Dermis microvascular lymphatic vessel endothelial cell (primary cell): ENCODE results near the gene SRSF10. TPM values are rescaled to one million over a fixed set of nuclear protein-coding genes. Genes with fewer than 3 reads are reported as not detected.
"Not testable (repeated sequence)": the region's sequence is repeated elsewhere in the genome, so short reads cannot be mapped to it uniquely, and the experiment has no call there.

ENCODE experiments used
- DNase-seq, 2 donors: peaks; one replicate each; pipeline versions ENCODE4 v3.0.0 to v3.0.0-alpha.2; 2010; ENCODE audit warnings: low read depth in 2 of 2
- total RNA-seq: library from RNA; depleted of rRNA; stranded (reverse); fragments of >200 nt; gene quantifications from 2 replicates; pipeline ENCODE4 v1.2.1, GENCODE V29; 2014

Gene SRSF10
- 59.6 and 67.9 TPM in 2 replicates for total RNA-seq

GRCh38 chr1:23979881-23980727 is at the start of gene SRSF10:
Gene SRSF10 (minus strand): TSS chr1:23980327. CDS start chr1:23980255, 72 bp downstream.
- DNase-seq = peak; percentile 98 to 99

GRCh38 chr1:24027838-24028468 is 47.8 kb upstream of the SRSF10 start:
- DNase-seq = peak; percentile 45 to 70

- peak in 1 of 2 donors; percentile 13 for DNase-seq
These were observed 42.6 kb upstream of the SRSF10 start for GRCh38 chr1:24022581-24023361.

- DNase-seq = no peak
These were observed 41.5 kb upstream of the SRSF10 start for GRCh38 chr1:24021403-24022266.

GRCh38 chr1:24020470-24020869 is 40.3 kb upstream of the SRSF10 start:
- no peak for DNase-seq

GRCh38 chr1:24020025-24020424 is 39.9 kb upstream of the SRSF10 start:
- DNase-seq = no peak

- peak; percentile 83 to 98 for DNase-seq
These were observed 38.8 kb upstream of the SRSF10 start for GRCh38 chr1:24018611-24019580.

- peak in 1 of 2 donors; percentile 29 for DNase-seq
These were observed 35.4 kb upstream of the SRSF10 start for GRCh38 chr1:24015221-24016210.

- DNase-seq = not testable (repeated sequence)
These were observed 32.8 kb upstream of the SRSF10 start for GRCh38 chr1:24012878-24013277.

- no peak for DNase-seq
These were observed 30.5 kb upstream of the SRSF10 start for GRCh38 chr1:24010650-24011049.

- DNase-seq = peak; percentile 23 to 87
These were observed 29.3 kb upstream of the SRSF10 start for GRCh38 chr1:24009406-24009805.

- DNase-seq = peak in 1 of 2 donors; percentile 57
These were observed 28.6 kb upstream of the SRSF10 start for GRCh38 chr1:24008574-24009184.

- no peak for DNase-seq
These were observed 27.0 kb upstream of the SRSF10 start for GRCh38 chr1:24007079-24007478.

GRCh38 chr1:24005163-24005562 is 25.0 kb upstream of the SRSF10 start:
- no peak for DNase-seq

GRCh38 chr1:24004132-24004531 is 24.0 kb upstream of the SRSF10 start:
- no peak for DNase-seq

- no peak for DNase-seq
These were observed 23.3 kb upstream of the SRSF10 start for GRCh38 chr1:24003331-24003972.

GRCh38 chr1:24002695-24003094 is 22.6 kb upstream of the SRSF10 start:
- no peak for DNase-seq
